Brain pericyte (primary cell): Measurements from ENCODE around the gene CASK.
A peak's percentile ranks its signal among the peaks of the same experiment; 100 is the strongest.

Experiments used
- DNase-seq: peaks from one replicate; pipeline ENCODE4 v3.0.0-alpha.2; 2012; ENCODE audit warnings: low read depth, low spot score

CASK gene

DNA sequence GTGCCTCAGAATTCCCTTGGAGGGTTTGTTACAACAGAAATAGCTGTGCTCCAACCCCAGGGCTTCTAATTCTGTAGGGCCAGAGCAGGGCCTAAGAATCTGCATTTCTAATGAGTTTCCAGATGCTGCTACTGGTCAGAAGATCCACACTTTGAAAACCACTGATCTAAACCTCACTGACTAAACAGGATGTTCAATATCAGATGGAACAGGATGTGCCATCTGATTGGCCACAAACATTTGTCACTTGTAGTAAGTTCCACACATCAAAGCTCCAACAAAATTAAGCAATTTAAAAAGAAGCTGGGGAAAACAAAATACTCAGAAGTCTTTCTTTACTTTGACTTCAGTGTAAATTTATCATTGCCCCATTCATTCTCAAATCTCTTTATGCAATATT is 14.3 kb downstream of the CASK start:
- no peak for DNase-seq

DNA sequence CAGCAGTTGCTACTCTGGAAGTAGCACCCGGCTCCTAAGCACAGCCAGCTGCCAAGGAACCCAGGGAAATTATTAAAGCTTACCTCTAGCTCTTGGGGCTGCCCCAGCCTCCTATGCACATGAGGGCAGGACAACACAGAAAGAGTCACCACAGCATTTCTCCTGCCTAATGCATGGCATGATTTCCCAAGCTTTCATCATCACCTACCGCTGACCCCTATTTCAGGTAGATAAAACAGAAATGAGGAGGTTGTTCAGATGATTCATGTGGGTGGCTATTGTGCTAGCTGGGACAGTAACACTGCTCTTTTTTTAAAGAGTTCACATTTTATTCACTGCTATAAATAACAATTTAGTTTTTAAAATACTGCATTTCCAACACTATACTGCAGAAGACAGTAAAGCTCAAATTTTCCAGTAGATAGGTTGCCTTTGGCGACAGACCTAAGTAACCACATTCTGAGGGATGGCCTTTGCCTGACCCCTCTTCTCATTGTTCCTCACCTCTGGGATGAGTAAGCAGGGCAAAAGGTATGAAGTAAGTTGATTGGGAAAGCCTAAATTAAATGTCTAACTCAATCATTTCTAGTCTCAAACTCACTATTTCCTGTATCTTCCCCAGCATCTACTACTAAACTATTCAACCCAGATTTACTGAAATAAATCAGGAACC is 16.7 kb downstream of the CASK start:
- no peak for DNase-seq

DNA sequence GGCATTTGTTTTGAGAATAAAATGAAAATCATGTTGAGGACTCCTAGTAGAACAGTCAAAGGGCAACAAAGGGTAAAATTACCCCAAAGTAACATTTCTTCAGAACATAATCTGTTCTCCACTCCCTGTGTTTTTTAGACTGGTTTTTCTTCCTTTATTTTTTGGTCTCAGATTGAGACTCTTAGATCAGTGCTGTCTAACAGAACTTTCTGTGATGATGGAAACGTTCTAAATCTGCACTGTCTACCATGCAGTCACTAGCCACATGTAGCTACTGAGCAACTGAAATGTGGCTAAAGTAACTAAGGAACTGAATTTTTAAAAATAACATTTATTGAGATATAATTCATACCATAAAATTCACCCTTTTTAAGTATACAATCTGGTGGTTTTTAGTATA is 19.8 kb downstream of the CASK start:
- no peak for DNase-seq

DNA sequence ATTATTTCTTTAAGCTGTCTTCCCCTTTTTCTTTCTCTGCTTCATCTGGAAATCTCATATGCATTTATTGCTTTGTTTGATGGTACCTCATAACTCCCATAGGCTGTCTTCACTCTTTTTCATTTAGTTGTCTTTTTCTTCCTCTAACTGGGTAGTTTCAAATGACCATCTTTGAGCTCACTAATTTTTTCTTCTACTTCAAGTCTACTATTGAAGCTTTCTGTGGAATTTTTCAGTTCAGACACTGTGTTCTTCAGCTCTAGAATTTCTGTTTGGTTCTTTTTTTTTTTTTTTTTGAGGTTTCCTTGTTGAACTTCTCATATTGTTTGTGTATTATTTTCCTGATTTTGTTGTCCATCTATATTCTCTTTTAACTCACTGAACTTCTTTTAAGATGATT is 23.0 kb downstream of the CASK start:
- no peak for DNase-seq

DNA sequence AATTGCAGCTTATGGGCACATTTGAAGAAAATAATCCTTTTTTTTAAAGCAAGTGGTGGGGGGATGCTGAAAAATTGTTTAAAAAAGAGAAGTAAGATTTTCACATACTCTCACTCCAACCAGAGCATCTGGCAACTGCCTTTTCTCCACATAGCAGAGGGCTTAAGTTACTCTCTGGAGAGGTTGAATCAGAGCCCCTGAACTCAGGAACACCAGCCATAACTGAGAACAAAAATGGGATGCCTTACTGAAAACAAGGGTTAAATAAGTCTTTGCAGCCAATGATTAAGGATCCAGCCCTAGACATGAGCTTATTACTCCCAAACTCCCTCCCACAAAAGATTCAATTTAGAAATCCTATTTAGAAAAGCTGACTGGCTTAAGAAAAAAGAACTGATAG is 27.5 kb downstream of the CASK start:
- no peak for DNase-seq

DNA sequence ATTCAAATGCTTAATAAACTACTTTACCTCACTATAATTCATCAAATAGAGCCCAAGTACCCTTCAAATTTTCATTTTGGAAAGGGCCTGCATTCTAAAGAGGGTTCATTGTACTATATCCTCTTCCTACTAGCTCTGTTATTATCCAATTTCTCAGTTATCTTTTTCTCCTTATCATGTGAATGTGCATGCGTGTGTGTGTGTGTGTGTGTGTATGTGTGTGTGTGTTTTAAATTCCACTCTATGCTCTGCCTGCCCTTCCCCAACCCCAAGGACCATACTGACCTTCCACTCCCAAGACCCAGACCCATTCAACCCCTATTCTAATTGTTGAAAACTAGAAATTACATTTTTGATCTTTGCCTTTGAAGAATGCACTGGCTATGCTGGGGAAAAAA is 33.3 kb downstream of the CASK start:
- no peak for DNase-seq

DNA sequence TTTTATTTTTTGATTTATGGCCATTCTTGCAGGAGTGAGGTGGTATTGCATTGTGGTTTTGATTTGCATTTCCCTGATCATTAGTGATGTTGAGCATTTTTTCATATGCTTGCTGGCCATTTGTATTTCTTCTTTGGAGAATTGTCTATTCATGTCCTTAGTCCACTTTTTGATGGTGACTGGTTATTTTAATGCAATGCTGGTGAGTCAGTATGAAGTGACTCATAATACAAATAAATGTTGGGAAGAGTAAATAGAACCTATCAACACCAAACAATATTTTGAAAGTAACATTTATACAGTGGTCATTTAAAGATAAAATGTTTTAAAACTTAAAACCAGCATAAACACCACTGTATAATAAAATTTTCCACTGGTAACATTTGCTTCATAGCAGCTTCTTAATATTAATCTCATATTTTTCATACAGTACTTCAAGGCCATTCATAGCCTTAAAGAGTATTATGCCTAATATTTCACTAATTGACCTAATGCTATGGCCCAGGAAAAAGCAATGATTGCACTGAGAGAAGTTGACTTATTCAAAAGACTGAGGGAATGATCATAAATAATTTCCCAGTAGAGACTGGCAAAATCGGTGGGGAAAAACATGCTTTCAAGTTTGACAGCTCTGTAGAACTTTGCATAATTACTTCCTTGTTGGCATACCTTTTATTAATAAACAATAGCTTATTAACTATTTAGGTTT is 33.9 kb downstream of the CASK start:
- DNase-seq: peak; percentile 0

DNA sequence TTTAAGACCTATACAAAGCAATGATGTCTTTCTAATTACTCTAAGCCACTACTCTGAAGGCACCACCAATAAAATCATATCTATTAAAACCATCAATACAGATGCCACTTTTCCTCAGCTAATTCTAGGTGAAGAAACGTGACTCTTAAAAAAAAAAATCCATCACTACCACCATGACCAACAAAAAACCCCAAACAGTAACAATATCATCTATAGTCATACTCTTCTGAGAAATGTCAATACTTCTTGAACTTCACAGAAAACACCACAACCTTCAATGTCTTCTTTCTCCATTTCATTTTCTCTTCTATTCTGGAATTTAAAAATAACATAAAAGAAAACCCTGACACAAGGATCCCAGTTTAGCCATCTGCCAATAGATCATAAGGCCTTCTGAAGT is 35.7 kb downstream of the CASK start:
- no peak for DNase-seq

DNA sequence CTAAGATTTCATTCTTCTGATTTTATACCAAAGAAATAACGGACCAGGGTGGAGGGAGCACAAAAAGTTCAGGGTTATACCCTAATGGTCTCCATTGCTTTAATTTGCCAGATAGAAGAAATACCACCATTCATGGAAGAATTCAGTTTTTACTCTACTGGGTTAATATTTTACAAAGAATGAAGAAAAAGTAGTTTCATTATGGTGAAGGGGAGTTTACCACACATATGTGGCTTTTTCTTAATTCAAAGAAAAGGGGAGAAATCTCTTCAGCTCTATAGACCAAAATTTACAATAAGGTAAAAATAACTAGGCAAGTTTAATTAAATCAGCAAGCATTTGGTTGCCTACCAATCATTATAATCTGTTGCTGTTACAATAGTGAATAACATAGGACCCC is 37.6 kb downstream of the CASK start:
- DNase-seq: no peak

DNA sequence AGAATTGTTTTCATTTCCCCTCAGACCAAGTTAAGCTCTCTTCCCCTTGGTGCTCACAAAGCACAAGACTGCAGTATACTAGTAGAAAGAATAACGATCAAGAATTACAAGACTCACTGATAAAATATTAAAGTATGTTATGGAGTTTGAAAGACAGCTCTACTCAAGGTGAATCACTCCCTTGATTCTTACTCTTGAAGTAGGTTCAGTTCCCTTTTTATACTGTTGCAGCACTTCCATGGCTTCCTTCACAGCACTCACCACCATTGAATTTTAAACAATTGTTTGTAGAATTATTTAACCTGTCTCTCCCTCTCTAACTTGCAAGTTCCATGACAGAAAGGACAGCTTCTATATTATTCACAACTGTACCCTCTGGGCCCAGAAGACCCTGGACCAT is 42.2 kb downstream of the CASK start:
- DNase-seq: no peak

DNA sequence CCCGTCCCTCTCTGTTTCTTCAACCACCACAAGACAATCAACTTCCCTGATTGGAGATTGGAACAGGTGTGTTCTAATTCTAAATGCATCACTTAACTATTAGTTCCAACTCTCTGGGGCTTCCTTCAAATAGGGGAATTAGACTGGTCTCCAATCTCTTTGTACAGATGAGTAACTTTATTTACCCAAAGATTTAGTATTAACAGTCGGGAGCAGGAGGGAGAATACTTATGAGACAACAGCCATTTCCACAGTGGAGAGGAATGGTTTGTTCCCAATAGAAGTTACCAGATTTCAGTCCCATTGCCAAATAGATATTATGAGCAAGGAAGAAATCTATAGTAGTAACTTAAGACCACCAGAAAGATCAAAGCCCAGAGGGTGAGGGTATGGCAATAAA is 46.2 kb downstream of the CASK start:
- no peak for DNase-seq

DNA sequence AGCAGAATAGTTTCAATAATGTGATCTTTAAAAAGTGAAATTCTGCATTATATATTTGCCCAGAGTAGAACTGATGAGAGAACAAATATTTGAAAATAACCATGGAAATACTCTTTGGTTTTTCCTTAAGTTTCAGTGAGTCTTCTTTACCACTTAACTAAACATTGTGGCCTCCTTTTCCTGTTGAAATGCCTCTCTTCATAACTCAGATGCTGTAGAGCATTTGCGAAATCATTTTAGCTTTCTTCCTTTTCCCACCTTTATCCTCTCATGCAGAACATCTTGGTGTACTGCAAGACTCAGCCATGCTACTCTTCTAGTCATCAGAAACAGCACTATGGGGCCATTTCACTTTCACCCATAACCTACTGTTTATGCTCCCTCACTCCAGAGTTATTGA is 48.2 kb downstream of the CASK start:
- no peak for DNase-seq

DNA sequence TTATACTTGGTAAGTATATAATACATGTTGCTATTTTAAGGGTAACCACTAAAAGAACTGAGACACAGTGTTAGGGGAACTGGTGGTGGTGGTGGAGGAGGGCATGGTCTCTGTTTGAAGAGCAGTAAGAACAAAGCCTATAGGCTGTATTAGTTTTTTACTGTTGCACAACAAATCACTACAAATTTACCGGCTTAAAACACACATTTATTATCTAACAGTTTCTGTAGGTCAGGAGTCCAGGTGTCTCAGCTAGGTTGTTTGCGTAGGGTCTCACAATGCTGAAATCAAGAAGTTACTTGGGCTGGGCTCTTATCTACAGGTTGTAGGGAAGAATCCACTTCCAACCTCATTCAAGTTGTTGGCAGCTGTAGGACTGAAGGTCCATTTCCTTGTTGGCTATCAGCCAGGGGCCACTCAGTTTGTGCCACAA is 52.6 kb downstream of the CASK start:
- DNase-seq: no peak

DNA sequence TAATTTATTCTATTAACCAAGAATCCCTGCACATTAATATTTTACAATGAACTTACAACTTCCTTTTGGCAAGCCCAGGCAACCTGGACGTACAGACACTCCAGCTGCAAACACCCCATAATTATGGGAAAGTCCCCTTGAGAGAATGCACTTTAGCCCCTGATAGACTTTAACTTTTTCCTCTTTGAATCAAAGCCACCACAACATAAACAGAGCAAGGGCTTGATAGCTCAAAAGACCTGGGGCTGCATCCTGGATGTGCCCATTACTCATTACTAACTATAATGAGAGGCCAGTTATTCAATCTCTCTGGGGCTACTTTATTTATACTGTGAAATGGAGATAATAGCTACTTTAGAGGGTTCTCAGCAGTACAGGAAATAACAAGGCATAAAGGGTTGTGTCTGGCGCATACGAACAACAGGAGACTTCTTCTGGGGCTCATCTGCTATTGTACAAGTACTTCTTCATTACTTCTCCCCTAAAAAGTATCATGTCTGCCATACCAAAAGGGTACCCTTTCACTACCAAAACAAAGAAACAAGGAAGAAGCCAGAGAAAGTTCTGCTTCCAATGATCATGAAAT is 54.9 kb downstream of the CASK start:
- DNase-seq: no peak

DNA sequence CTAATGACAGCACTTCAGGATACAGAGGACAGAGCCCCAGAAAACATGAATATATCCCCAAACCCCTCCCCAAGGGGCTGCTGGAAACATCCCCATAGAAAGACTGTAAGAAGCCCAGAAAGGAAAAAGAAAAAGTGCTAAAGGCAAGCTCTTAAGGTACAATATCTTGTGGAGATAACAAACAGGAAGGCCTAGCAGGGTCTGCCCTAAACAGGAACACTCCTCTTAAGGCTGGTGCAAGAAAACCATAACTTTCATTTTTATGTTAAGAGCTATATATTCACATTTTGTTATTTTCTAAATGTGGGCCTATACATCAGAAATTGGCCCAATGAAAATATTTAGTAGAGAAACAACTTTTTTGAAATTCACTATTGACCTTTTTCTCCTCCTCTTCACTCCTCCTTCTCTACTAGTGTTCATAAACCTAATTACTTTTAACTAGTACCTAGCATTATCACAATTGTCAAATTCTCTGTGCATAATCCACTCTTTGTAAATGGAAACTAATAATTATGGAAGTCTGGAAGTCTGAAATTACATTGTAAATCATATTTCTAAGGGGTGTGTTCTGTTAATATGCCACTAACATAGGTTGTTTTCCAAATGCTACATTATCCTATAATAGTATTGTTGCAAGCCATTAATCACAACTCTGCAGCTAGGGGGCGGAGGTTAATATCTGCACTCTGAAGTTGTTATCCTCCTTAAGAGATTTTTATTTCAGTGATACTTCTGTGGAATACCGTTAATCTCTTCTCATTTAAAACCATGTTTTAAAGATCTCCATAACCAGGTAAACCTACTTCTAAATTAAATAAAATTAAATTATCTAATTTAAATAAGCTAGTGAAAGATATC is 59.8 kb downstream of the CASK start:
- DNase-seq: no peak

DNA sequence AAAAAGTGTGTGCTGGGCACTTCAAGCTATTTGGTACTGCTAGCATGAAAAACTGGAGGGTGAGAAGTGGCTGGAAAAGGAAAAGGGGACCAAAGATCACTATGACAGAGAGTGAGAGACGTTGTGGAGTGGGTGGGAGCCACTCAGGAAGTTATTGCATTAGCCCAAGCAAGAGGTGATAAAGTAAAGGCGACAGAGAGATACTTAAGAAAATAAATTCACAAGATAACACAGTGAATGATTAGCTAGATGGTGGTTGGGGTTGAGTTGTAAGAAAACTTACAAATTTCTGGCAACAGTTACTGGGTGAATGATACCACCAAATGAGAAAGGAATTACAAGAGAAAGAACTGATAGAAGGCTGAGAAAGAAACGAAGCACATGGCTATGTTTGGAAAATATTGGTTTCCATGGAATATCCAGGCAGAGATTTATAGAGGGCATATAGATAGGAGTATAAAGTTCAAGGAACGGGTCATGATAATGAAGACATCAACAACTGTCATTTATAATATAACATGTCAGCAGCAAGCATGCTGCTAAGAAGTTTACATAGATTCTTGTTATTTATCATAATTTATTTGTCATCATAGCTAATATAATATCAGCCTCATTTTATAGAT is 60.7 kb downstream of the CASK start:
- DNase-seq: no peak

DNA sequence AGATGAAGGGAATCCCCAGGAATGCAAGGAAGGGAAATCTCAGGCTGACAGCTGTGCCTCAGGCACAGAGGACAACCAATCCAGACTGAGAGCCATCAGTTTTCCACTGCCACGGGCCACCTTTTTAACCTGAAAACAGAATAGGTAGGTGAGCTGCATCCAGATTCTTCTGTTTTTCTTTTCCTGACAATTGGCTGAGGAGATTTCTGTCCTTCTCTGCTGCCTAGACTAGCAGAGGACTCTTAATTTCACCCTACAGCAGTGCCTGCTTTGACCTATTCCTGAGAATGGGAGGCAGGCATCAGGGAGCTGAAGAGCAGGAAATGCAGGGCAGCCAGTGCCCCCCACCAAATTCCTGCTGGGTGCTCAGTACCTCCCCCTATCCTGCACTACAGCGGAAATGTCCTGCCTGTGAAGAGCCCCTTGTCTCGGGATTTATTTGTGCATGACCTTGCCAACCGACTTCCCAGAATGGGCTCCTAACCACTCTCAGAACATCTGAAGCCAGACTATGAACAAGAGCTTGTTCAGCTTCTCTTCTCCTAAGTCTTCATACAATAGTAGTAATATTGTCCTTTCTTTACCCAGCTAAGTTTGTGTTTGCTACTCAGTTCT is 65.1 kb downstream of the CASK start:
- no peak for DNase-seq

DNA sequence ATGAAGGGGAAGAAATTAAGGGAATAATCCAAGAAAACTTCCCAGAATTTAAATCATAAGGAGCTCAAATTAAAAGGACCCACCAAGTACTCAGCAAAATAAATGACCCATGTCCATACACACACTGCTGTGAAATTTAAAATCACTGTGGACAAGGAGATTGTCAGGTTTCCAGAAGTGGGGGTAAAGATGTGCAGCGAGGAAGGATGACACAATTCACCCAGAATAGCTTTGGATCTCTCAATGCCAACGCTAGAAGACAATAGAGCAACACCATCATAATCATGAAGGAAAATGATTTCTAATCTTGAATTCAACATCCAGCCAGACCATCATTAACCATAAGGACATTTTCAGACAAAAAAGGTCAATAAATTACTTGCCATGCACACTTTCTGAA is 65.7 kb downstream of the CASK start:
- no peak for DNase-seq

DNA sequence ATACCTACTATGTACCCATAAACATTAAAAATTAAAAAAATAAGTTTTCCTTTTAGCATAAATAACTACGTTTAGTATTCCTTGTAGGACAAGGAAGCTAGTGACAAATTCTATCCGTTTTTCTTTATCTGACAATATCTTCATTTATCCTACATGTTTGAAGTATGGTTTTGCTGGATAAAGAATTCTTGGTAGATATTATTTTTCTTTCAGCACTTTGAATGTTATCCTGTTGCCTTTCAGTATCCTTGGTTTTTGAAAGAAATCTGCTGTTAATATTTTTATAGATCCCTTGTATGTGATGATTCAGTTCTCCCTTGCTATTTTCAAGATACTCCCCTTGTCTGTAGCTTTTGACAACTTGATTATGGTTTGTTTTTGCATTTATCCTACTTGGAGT is 76.6 kb downstream of the CASK start:
- DNase-seq: no peak

DNA sequence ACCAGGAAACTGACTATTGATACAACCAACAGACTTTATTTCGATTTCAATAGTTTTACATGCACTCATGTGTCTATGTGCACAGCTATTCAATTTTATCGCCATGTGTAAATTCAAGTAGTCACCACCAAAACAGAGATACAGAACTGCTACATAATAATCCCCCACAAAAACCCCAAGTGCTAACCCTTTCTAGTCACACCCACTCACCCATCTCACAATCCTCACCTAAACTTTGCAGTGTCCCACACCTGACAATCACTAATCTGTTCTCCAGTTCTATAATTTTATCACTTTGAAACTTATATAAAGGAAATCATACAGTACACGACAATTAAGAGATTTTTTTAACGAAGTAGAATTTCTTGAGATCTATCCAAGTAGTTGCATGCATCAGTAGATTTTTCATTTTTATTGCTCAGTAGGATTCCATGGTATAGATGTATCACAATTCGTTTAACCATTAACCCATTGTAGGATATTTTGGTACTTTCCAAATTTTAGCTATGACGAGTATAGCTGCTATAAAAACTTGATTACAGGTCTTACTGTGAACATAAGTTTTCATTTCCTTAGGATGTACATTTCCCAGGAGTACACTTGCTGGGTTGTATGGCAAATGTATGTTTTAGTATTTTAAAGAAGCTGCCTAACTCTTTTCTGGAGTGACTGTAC is 85.9 kb downstream of the CASK start:
- DNase-seq: no peak

DNA sequence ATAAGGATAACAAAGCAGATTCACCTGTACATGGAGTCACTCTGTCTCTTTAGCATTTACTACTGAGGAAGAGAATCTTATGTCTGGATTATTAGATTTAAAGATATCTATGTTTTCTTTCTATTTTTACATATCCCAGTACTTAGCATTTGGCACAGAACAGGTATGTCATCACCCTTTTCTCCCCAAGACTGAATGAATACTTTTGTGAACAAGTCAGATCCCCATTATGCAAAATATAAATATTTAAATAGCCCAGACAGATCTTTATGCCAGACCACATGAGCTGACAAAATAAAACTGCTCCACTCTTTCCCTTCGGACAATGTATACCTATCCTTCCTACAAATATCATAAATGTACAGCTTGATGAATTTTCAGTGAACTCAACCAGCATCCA is 94.5 kb downstream of the CASK start:
- DNase-seq: no peak
